Central memory CD8-positive, alpha-beta T cell (primary cell): ENCODE data around the gene UBXN10.
"Not testable (repeated sequence)": the region's sequence is repeated elsewhere in the genome, so short reads cannot be mapped to it uniquely, and the experiment has no call there.

Experiments used
- ATAC-seq: fragments of 150-1000 bp; cut with Tn5 transposase; replicated peaks from 2 replicates; pipeline ENCODE4 v1.10.0; 2022; ENCODE audit warnings: mild to moderate bottlenecking, moderate FRiP score, moderate number of reproducible peaks; ENCODE audit not compliant: poor library complexity, severe bottlenecking; ENCODE audit errors: extremely low read depth
- DNase-seq, 2 donors: peaks; one replicate each; pipeline ENCODE4 v3.0.0; 2021; ENCODE audit warnings: low spot score in 2 of 2
- H3K27ac Mint-ChIP-seq: one replicate; pipeline ENCODE4 v1.8.0; 2022; ENCODE audit warnings: low read depth, mild to moderate bottlenecking, moderate library complexity, mixed read lengths
- H3K27me3 Mint-ChIP-seq: one replicate; pipeline ENCODE4 v1.8.0; 2022; ENCODE audit warnings: mixed read lengths
- H3K36me3 Mint-ChIP-seq: one replicate; pipeline ENCODE4 v1.8.0; 2022; ENCODE audit warnings: mild to moderate bottlenecking, moderate library complexity, mixed read lengths; ENCODE audit not compliant: insufficient read depth
- H3K4me1 Mint-ChIP-seq: one replicate; pipeline ENCODE4 v1.8.0; 2022; ENCODE audit warnings: mixed read lengths
- H3K4me3 Mint-ChIP-seq: one replicate; pipeline ENCODE4 v1.8.0; 2022; ENCODE audit warnings: mild to moderate bottlenecking, moderate library complexity, mixed read lengths
- H3K9me3 Mint-ChIP-seq: one replicate; pipeline ENCODE4 v1.8.0; 2022; ENCODE audit warnings: mixed read lengths

The UBXN10 gene

DNA sequence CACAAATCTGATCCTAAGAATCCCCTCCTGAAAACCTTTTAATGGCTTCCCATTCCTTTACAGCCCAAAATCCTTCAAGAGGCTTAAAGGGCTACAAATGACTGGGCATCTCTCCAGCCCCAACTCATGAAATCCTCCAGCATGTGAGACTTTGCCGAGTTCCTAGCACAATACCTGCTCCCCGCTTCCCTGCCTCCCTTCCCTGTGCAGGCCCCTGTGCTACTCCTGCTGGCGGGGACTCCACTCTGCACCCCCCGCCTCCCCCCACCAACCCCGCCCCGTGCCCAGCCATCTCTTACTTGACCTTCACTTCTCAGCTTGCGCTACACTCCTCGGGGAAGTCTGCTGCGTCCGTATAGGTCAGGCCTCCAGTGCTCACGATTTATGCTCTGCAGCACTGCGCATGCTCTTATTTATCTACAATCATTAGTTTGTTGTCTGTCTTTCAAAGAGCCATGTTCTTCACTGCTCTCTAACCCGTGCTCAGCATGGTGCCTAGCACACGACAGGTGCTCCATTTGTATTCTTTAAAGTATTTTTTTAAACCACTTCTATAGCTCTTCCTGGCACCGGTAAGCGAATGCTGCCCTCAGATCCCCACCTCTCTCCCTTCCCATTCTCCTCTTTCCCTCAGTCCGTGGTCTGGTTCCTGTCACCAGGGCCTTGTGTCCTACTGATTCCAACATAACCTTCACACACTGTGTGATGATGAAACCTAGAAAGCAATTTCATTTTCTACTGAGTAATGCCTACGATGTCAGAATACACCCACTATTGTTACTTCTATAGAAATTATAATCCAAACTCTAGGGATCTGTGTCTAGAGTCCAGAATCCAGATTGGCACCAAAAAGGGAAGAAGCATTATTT, 37.9 kb downstream of the UBXN10 start:
- no peak for DNase-seq
- H3K36me3 Mint-ChIP-seq, result peaks cover 2% of the 10 kb centered on the region
- H3K9me3 Mint-ChIP-seq, result no peaks in the 10 kb centered on the region
- H3K4me3 Mint-ChIP-seq, result no peak overlapping the region
- H3K27ac Mint-ChIP-seq, result no peak overlapping the region
- peaks cover 81% of the 10 kb centered on the region for H3K27me3 Mint-ChIP-seq
- no peaks in the 10 kb centered on the region for H3K4me1 Mint-ChIP-seq
- no peak for ATAC-seq

DNA sequence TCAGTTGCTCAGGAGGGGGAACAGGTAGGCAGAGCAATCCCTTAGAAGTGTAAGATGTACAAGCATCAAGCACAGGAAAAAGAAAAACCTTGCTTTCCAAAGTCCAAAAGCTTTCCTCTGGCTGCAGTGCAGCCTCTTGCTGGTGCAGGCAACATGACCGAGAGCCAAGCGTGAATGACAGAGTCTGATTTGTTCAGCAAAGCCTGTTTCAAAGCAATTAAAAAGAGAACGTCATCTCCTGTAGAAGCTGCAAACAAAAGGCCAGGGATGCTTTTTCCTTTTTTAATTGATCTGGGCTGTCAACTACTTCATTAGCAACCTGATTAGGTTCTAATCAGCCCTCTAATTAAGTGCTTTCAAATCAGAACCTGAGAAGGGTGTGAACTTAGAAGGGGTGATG, 38.6 kb downstream of the UBXN10 start:
- Mint-ChIP-seq H3K27me3 (peaks cover 82% of the 10 kb centered on the region), H3K4me3 (no peak overlapping the region), H3K9me3 (no peaks in the 10 kb centered on the region), H3K27ac (no peak overlapping the region), H3K4me1 (no peaks in the 10 kb centered on the region), H3K36me3 (peaks cover 2% of the 10 kb centered on the region)
- DNase-seq, result no peak
- ATAC-seq, result no peak

DNA sequence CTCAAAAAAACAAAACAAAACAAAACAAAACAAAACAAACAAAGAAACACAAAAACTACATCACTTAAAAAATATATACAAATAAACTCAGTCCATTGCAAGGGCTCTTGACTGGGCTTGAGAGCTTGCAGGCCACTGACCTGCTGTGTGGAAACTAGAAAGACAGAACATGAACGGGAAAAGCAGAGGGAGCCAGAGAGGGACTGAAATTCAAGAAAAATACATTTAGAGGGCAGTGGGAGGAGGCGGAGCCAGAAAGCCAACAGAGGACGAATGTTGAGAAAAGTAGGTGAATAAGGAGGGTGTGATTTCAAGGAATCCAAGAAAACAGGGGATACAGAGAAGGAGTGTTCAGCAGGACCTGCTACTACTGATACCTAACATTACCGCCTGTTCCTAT, 41.8 kb downstream of the UBXN10 start:
- Mint-ChIP-seq H3K4me1 (no peaks in the 10 kb centered on the region), H3K36me3 (peaks cover 2% of the 10 kb centered on the region), H3K27me3 (peaks cover 82% of the 10 kb centered on the region), H3K4me3 (no peak overlapping the region), H3K27ac (no peak overlapping the region), H3K9me3 (no peaks in the 10 kb centered on the region)
- ATAC-seq (no peak), DNase-seq (no peak)

DNA sequence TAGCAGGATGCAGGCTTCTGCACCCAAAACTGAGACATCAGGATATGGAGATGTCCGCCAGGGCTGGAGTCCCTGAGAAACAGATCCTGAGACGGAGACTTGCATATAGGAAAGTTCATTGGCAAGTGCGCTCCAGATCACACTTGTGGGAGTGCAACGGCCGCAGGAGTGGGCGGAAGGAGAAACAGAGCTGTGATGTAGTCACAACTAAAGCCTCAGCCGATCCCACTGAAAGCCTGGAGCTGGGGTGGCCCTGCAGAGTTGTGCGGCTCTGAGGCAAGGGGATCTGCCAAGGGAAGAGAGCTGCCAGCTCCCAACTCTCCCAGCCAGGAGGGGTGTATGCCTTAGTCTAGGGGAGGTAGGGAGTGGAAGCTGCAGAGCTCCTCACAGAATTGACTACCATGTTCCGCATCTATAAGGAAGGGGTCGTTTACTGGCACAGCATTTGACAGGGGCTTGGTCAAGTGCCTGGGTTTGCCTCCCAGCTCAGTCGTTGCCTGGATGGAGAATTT, 42.5 kb downstream of the UBXN10 start:
- Mint-ChIP-seq H3K27ac (no peak overlapping the region), H3K9me3 (no peaks in the 10 kb centered on the region), H3K27me3 (peaks cover 82% of the 10 kb centered on the region), H3K4me3 (no peak overlapping the region), H3K36me3 (no peaks in the 10 kb centered on the region), H3K4me1 (no peaks in the 10 kb centered on the region)
- ATAC-seq (no peak), DNase-seq (no peak)

DNA sequence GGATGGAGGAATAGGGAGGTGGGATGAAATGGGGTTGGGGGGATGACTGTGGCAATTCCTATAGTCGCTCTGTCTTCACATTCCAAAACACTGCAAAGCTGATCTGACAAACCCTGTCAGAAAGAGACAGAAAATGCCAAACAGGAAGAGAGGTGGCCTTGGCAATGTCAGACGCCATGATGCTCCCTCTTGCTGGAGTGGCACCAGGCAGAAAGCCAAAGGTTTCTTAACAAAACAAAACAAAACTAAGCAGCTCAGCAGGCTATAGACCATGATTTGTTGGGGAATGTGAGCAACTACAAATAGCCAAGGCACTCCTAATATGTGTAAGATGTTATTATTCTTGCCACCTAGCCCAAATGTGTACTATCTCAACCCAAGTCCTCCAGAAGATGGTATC, 43.3 kb downstream of the UBXN10 start:
- DNase-seq (no peak), ATAC-seq (no peak)
- H3K27ac Mint-ChIP-seq, result no peak overlapping the region
- H3K36me3 Mint-ChIP-seq, result no peaks in the 10 kb centered on the region
- H3K4me3 Mint-ChIP-seq, result no peak overlapping the region
- no peaks in the 10 kb centered on the region for H3K9me3 Mint-ChIP-seq
- peaks cover 82% of the 10 kb centered on the region for H3K27me3 Mint-ChIP-seq
- H3K4me1 Mint-ChIP-seq, result no peaks in the 10 kb centered on the region

DNA sequence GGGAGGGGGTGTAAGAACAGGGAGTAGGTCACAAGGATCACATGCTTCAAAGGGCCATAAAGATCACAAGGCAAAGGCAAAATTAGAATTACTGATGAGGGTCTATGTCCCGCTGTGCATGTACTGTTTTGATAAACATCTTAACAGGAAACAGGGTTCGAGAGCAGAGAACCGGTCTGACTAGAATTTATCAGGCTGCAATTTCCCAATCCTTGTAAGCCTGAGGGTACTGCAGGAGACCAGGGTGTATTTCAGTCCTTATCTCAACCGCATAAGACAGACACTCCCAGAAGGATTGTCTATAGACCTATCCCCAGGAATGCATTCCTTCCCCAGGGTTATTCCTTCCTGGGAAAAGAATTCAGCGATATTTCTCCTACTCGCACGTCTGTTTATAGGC, 46.7 kb downstream of the UBXN10 start:
- H3K4me1 Mint-ChIP-seq, DNase-seq, H3K9me3 Mint-ChIP-seq, H3K4me3 Mint-ChIP-seq, H3K27ac Mint-ChIP-seq, ATAC-seq, H3K36me3 Mint-ChIP-seq: not testable (repeated sequence)
- peaks cover 73% of the 10 kb centered on the region for H3K27me3 Mint-ChIP-seq

DNA sequence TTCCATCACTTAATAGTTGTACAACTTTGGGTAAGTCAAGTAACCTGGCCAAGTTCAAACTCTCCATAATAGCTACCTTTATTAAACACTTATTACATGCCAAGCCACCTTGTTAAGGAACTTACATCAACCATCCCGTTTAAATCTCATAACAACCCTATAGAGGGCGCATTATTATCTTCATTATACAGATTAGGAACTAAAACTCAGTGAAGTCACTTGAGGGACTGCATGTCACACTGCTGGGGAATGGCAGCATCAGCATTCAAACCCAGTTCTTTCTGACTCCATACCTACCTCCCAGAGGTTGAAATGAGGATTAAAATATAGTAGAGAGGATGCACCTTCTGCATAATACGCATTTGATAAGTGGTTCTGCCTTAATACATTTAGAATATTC, 47.5 kb downstream of the UBXN10 start:
- H3K27ac Mint-ChIP-seq, result no peak overlapping the region
- H3K36me3 Mint-ChIP-seq, result no peaks in the 10 kb centered on the region
- no peak for ATAC-seq
- no peak overlapping the region for H3K4me3 Mint-ChIP-seq
- no peaks in the 10 kb centered on the region for H3K9me3 Mint-ChIP-seq
- H3K27me3 Mint-ChIP-seq, result peaks cover 65% of the 10 kb centered on the region
- DNase-seq, result no peak
- no peaks in the 10 kb centered on the region for H3K4me1 Mint-ChIP-seq

DNA sequence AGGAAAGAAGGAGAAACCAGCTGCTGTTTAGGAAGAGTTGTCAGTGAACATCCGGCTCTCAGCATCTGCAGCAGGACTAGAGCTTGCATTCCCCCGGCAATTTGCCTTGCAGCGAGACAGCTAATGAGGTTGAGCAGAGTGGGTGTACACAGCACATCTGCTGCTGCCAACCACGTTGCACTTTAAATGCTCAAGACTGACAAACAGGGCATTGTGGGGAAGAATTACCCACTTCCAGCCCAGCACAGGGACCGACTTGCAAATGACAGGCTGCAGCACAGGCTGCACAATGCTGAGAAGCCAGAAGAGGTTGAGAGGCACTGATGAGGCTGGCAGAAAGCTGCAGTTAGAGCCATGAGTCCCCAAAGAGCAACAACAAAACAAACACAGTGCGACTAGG, 48.0 kb downstream of the UBXN10 start:
- no peak for ATAC-seq
- H3K27ac Mint-ChIP-seq, result no peak overlapping the region

DNA sequence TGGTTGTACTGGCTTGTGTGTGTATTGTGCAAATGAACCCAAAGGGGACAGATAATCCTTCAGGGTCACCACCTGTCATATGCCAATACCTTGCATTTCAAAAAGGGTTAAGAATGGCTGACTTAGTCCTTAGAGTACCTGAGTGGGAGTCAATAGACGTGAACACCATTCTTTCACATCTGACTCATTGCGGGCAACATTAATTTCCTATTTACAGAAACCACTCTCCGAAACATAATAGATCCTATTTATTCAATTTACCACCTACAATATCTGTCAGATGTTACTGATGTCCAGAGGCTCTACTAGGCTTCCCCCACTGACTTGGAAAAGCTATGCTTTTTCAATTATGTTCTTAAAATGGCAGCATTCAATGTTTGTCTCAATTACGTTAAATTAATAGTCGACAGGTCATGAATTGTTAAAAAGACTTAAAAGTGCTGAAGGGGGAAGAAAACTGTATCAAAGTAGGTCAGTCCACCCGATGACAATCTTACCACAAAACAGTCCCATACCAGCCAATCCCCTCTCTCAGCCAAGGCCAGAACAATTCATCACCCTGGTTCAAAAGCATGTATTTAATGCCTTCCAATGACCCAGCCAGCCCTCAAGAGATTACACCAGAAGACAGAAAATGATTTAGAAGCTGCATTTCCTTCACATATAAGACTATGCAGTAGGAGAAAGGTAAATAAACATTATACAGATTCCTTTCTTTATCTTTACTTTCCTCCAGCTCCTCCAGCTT, 49.1 kb downstream of the UBXN10 start:
- H3K9me3 Mint-ChIP-seq, result no peaks in the 10 kb centered on the region
- H3K27me3 Mint-ChIP-seq, result peaks cover 59% of the 10 kb centered on the region
- H3K27ac Mint-ChIP-seq, result no peak overlapping the region
- no peaks in the 10 kb centered on the region for H3K36me3 Mint-ChIP-seq
- H3K4me3 Mint-ChIP-seq, result no peak overlapping the region
- no peak for DNase-seq
- H3K4me1 Mint-ChIP-seq, result no peaks in the 10 kb centered on the region
- no peak for ATAC-seq

More for the DNA sequence above, 48.0 kb downstream of the UBXN10 start:
- H3K4me1 Mint-ChIP-seq, result no peaks in the 10 kb centered on the region
- no peak for DNase-seq
- H3K9me3 Mint-ChIP-seq, result no peaks in the 10 kb centered on the region
- no peak overlapping the region for H3K4me3 Mint-ChIP-seq
- no peaks in the 10 kb centered on the region for H3K36me3 Mint-ChIP-seq
- H3K27me3 Mint-ChIP-seq, result peaks cover 60% of the 10 kb centered on the region

DNA sequence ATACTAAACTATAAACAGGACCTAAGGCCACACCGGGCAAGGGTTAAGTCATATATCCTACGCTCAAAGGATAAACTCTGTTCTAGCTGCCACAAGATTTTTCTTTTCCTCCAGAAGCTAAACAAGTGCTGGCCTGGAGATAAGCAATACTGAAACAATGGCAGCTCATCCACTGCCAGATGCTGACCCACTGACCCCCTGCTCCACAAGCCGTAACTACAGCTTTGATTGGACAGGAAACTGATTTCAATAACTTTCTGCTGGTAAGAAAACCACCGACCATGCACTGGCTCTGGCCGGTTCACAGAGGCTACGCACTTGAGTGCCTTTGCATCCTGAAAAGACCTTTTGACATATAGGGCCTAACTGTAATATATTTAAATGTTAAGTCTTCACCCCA, 51.8 kb downstream of the UBXN10 start:
- Mint-ChIP-seq H3K27me3 (peaks cover 63% of the 10 kb centered on the region), H3K4me3 (no peak overlapping the region), H3K36me3 (no peaks in the 10 kb centered on the region), H3K27ac (no peak overlapping the region), H3K4me1 (no peaks in the 10 kb centered on the region), H3K9me3 (no peaks in the 10 kb centered on the region)
- DNase-seq (no peak), ATAC-seq (no peak)

DNA sequence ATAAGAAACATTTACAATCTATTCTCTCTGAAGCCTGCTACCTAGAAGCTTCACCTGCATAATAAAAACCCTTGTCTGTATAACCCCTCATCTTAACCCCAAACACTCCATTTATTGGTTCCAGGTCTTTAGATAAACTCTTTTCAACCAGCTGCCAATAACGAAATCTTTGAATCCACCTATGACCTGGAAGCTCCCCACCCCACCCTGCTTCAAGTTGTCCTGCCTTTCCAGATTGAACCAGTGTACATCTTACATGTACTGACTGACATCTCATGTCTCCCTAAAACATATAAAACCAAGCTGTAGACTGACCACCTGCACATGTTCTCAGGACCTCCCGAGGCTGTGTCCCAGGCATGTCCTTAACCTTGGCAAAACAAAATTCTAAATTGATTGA, 54.1 kb downstream of the UBXN10 start:
- no peak for DNase-seq
- Mint-ChIP-seq H3K27ac (no peak overlapping the region), H3K27me3 (peaks cover 39% of the 10 kb centered on the region), H3K4me1 (no peaks in the 10 kb centered on the region), H3K9me3 (no peaks in the 10 kb centered on the region), H3K36me3 (no peaks in the 10 kb centered on the region), H3K4me3 (no peak overlapping the region)
- ATAC-seq, result no peak

DNA sequence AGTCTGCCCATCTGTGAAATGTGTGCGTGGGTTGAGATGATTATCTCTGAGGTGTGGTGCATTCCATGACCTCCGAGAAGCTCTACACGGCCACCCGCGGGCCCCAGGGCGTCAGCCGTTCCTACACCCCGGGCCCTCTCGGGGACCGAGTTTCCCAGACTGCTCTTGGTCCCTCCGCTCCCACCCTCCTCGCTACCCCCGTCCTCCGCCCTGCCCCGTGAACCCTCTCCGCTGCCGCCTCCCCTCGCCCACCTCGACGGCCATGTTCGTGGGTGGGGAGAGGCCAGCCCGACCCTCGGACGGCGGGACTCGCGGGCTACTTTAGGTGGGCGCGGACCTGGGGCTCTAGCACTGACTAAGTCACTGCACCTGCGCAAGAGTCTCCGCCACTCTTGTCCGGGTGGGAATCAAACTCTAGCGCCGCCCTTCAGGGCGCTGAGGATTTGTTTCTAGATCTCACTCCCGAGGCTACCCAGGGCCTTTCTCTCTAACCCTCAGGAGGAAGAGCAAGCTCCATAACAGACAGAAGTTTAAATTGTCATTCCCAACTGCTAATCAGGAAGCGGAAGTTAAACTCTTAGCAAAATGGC, 57.1 kb downstream of the UBXN10 start:
- no peaks in the 10 kb centered on the region for H3K4me1 Mint-ChIP-seq
- H3K9me3 Mint-ChIP-seq, result no peaks in the 10 kb centered on the region
- H3K4me3 Mint-ChIP-seq, result no peak overlapping the region
- DNase-seq (no peak), ATAC-seq (no peak)
- H3K27me3 Mint-ChIP-seq, result peaks cover 26% of the 10 kb centered on the region
- H3K36me3 Mint-ChIP-seq, result no peaks in the 10 kb centered on the region
- H3K27ac Mint-ChIP-seq, result no peak overlapping the region
